Chondrocyte (in vitro differentiated cells): ENCODE results near the gene STAM. TPM values are rescaled to one million over a fixed set of nuclear protein-coding genes. Genes with fewer than 3 reads are reported as not detected.
A peak's percentile ranks its signal among the peaks of the same experiment; 100 is the strongest.

ENCODE experiments used
- DNase-seq: peaks from one replicate; pipeline ENCODE4 v3.0.0; 2021; ENCODE audit warnings: mixed read lengths, low spot score
- H3K27ac Mint-ChIP-seq: one replicate; pipeline ENCODE4 v1.8.0; 2021; ENCODE audit warnings: mild to moderate bottlenecking, moderate library complexity, mixed read lengths; ENCODE audit not compliant: unreplicated experiment
- H3K27me3 Mint-ChIP-seq: 2 replicates; pipeline ENCODE4 v1.8.0; 2021; ENCODE audit warnings: low read depth, mixed read lengths
- H3K36me3 Mint-ChIP-seq: 2 replicates; pipeline ENCODE4 v1.8.0; 2021; ENCODE audit warnings: low read depth, mixed read lengths
- H3K4me1 Mint-ChIP-seq: 2 replicates; pipeline ENCODE4 v1.8.0; 2021; ENCODE audit warnings: low read depth, mild to moderate bottlenecking, mixed read lengths
- H3K4me3 Mint-ChIP-seq: one replicate; pipeline ENCODE4 v1.8.0; 2021; ENCODE audit warnings: mild to moderate bottlenecking, moderate library complexity, mixed read lengths; ENCODE audit not compliant: unreplicated experiment
- H3K9me3 Mint-ChIP-seq: 2 replicates; pipeline ENCODE4 v1.8.0; 2021; ENCODE audit warnings: low read depth, mixed read lengths
- long read RNA-seq: library from polyadenylated mRNA; stranded (forward); transcript quantifications from one replicate; pipeline ENCODE4 v2.0.0, GENCODE V29; 2021
- total RNA-seq: library from RNA; stranded (reverse); gene quantifications from 3 replicates; pipeline ENCODE4 v1.2.1, GENCODE V29; 2021
- TF ChIP-seq, protein P1 (sequence below): fragments of 200-600 bp; sonication (generic); IDR thresholded peaks from 2 replicates; pipeline ENCODE4 v1.5.0; 2021; ENCODE audit warnings: antibody characterized with exemption, mild to moderate bottlenecking, moderate library complexity

Gene STAM
- 27.4 to 30.7 TPM (median 27.6 TPM) in 3 replicates for total RNA-seq
- long read RNA-seq, transcript STAM-202 (14 exons, 2,972 nt), result major isoform, 54 of 60 reads
- long read RNA-seq, partial matches to known transcripts, result 0 of 60 reads
- long read RNA-seq, other reads (novel, unspliced or antisense), result 6 of 60 reads

DNA sequence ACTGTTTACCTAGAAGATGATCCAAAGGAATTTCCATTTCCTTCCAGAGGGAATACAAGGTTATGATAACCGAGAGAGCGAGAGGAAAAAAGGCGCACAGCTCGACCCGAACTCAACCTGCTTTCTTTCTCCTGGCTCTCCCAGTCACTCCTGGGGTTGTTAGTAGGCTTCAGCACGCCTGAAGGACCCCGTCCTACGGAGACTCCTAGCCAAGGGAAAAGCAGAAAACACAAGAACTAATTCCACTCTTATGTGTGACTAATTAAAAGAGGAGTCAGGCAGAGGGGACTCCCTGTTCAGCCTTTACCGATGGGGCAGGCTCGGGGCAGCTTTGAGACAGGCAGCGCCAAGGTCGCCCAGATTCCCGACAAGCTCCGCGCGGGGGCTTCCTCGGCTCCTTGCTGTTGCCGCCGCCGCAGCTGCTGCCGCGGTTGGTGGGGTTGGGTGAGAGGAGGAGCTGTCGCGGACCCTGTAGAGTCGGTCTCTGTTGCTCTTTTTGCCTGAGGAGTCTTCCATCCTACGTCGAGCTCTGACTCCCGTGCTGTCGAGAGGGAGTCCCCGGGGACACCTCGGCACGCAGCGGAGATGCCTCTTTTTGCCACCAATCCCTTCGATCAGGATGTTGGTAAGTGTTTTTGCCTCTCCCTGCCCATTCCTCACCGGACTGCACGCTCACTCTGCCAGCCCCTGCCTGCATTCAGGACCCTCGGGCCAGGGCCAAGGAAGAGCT is at the start of gene STAM:
Gene STAM (plus strand): TSS at position 397 of the 730 bp plus-strand sequence. CDS start 189 bp downstream, at position 586.
- peak within 1 kb of the TSS; percentile 97 for H3K4me3 Mint-ChIP-seq
- peak within 1 kb of the TSS; percentile 100 for H3K27ac Mint-ChIP-seq
- TF ChIP-seq, protein P1, sequence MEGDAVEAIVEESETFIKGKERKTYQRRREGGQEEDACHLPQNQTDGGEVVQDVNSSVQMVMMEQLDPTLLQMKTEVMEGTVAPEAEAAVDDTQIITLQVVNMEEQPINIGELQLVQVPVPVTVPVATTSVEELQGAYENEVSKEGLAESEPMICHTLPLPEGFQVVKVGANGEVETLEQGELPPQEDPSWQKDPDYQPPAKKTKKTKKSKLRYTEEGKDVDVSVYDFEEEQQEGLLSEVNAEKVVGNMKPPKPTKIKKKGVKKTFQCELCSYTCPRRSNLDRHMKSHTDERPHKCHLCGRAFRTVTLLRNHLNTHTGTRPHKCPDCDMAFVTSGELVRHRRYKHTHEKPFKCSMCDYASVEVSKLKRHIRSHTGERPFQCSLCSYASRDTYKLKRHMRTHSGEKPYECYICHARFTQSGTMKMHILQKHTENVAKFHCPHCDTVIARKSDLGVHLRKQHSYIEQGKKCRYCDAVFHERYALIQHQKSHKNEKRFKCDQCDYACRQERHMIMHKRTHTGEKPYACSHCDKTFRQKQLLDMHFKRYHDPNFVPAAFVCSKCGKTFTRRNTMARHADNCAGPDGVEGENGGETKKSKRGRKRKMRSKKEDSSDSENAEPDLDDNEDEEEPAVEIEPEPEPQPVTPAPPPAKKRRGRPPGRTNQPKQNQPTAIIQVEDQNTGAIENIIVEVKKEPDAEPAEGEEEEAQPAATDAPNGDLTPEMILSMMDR, result no peak
- DNase-seq, result peak; percentile 96
- no peaks in the 10 kb centered on the region for H3K27me3 Mint-ChIP-seq
- H3K4me1 Mint-ChIP-seq, result peaks cover 45% of the 10 kb centered on the region
- peaks cover 2% of the 10 kb centered on the region for H3K36me3 Mint-ChIP-seq
- H3K9me3 Mint-ChIP-seq, result peaks cover 6% of the 10 kb centered on the region

DNA sequence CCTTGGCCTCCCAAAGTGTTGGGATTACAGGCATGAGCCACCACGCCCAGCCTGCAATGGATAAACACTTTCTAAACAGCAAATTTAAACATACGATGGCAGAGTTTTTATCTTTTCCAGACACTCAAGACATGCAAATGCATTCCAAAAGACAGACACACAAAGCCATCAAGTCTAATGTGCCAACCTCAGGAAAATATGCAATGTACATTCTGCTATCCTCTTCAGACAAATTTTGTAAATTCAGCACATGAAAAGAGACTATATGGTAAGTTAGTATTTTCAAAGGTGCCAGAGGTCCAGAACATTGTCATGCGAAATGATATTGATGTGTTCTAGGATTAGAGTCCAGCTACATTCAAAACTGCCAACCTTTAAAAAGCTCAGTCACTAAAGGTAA is 46.6 kb upstream of the STAM start:
- Mint-ChIP-seq H3K4me1 (peaks cover 2% of the 10 kb centered on the region), H3K27me3 (no peaks in the 10 kb centered on the region), H3K9me3 (no peaks in the 10 kb centered on the region), H3K27ac (no peak overlapping the region), H3K4me3 (no peak overlapping the region), H3K36me3 (peaks cover 4% of the 10 kb centered on the region)
- TF ChIP-seq, protein P1, result no peak
- no peak for DNase-seq

DNA sequence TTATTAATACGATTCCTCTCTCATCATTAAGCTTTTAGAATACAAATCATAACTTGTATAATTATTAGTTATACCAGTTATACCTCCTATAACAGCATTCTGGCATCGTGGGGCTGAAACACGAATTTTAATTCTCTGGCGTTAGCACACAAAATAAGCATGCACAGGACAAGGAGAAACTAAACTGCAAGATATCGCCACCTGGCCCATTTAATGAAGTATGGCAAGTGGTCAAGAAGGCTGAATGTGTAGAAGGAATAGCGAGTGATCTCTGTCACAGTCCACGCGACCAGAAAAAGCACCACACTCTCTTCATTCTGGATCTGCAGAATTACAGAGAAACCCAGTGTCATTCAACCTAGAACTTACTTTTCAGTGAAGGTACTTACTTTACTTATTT is 44.9 kb upstream of the STAM start:
- Mint-ChIP-seq H3K27ac (peak overlapping the region; percentile 0), H3K4me1 (peaks cover 2% of the 10 kb centered on the region), H3K36me3 (no peaks in the 10 kb centered on the region), H3K9me3 (no peaks in the 10 kb centered on the region), H3K27me3 (no peaks in the 10 kb centered on the region), H3K4me3 (no peak overlapping the region)
- no peak for DNase-seq
- TF ChIP-seq, protein P1, result peak; percentile 76

DNA sequence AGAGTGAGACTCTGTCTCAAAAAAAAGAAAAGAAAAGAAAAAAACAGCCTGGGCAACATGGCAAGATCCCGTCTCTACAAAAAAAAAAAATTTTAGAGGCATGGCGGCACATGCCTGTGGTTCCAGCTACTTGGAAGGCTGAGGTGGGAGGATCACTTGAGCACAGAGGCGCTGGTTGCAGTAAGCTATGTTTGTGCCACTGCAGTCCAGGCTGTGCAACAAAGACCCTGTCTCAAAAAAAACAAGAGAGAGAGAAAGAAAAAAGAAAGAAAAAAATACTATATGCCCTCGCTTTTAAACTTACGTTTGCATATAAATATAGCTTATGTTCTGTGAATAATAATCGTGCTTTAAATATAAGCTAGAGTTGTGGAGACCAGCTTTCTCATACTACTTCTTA is 38.0 kb upstream of the STAM start:
- Mint-ChIP-seq H3K27ac (no peak overlapping the region), H3K4me1 (peaks cover 11% of the 10 kb centered on the region), H3K27me3 (no peaks in the 10 kb centered on the region), H3K36me3 (peaks cover 2% of the 10 kb centered on the region), H3K9me3 (no peaks in the 10 kb centered on the region), H3K4me3 (no peak overlapping the region)
- TF ChIP-seq, protein P1, result no peak
- no peak for DNase-seq

DNA sequence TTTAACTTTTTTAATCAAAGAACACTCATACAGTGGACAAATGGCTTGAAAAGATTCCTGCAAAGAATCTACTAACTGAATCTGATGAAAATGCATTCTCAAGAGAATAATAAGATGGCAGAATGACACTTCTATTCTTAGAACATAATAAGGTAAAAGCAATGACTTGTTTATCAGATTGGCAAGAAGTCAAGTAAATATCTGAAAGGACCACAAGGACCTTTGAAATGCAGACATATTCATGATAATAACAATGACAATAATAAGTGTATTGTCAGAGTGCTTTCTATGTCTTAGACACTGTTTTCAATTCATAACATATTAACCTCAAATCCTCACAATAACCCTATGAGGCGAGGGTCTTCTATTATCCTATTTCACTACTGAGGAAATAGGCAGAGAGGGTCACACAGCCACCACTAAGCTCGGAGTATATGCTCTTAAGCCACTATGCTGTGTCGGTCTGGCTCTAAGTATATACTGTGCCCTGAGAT is 37.4 kb upstream of the STAM start:
- TF ChIP-seq, protein P1, result no peak
- Mint-ChIP-seq H3K9me3 (no peaks in the 10 kb centered on the region), H3K36me3 (peaks cover 4% of the 10 kb centered on the region), H3K4me1 (peaks cover 11% of the 10 kb centered on the region), H3K27me3 (no peaks in the 10 kb centered on the region), H3K4me3 (no peak overlapping the region), H3K27ac (no peak overlapping the region)
- no peak for DNase-seq
